H1 (cell line): ENCODE results near the gene CBY2. TPM values are rescaled to one million over a fixed set of nuclear protein-coding genes. Genes with fewer than 3 reads are reported as not detected.

Experiments
- CTCF ChIA-PET: fragments of 300-600 bp; sonication (Branson Sonifier 250); formaldehyde crosslinking; loops from one replicate; lab custom pipeline; 2021; ENCODE audit not compliant: partially characterized antibody; lab: Charles Lee
- POLR2A ChIA-PET: fragments of 300-600 bp; sonication (Branson Sonifier 250); formaldehyde crosslinking; loops from one replicate; lab custom pipeline; 2021; ENCODE audit warnings: inconsistent platforms; ENCODE audit not compliant: partially characterized antibody; lab: Charles Lee
- DNase-seq, 2 experiments: peaks; one replicate each; pipeline versions ENCODE4 v3.0.0 to v3.0.0-alpha.2; 2010 to 2022; ENCODE audit warnings: low spot score in 2 of 2, low read depth in 1 of 2, mixed read lengths in 1 of 2
- FAIRE-seq: peaks from 2 replicates; lab custom pipeline; 2011; peaks lifted over from hg19 to GRCh38; lab: Jason Lieb, UNC
- H2AFZ ChIP-seq: 2 replicates; pipeline ENCODE4 v1.8.1; 2012; ENCODE audit warnings: low read length, inconsistent platforms
- H2AK5ac ChIP-seq: 2 replicates; pipeline ENCODE4 v1.6.1; 2013; ENCODE audit warnings: low read depth, low read length
- H2BK120ac ChIP-seq: replicated peaks from 2 replicates; pipeline ENCODE3; 2013; ENCODE audit warnings: low read depth, low read length, inconsistent platforms
- H2BK12ac ChIP-seq: 2 replicates; pipeline ENCODE4 v1.6.1; 2013; ENCODE audit warnings: low read depth, low read length
- H2BK15ac ChIP-seq: 2 replicates; pipeline ENCODE4 v1.6.1; 2013; ENCODE audit warnings: low read length
- H2BK20ac ChIP-seq: 2 replicates; pipeline ENCODE4 v1.6.1; 2013; ENCODE audit warnings: low read length
- H2BK5ac ChIP-seq: 2 replicates; pipeline ENCODE4 v1.6.1; 2013; ENCODE audit warnings: low read depth, low read length
- H3K14ac ChIP-seq: 2 replicates; pipeline ENCODE4 v1.6.1; 2013; ENCODE audit warnings: inconsistent platforms; ENCODE audit not compliant: insufficient read length
- H3K18ac ChIP-seq: 2 replicates; pipeline ENCODE4 v1.6.1; 2013; ENCODE audit warnings: low read length; ENCODE audit errors: extremely low read depth
- H3K23ac ChIP-seq: 2 replicates; pipeline ENCODE4 v1.6.1; 2013; ENCODE audit warnings: inconsistent platforms; ENCODE audit not compliant: insufficient read length
- H3K23me2 ChIP-seq: 2 replicates; pipeline ENCODE4 v1.6.1; 2013; ENCODE audit warnings: low read depth, low read length
- H3K27ac ChIP-seq: 2 replicates; pipeline ENCODE4 v1.6.1; 2011; ENCODE audit warnings: low read depth, low read length, inconsistent platforms
- H3K27me3 ChIP-seq, 4 experiments: replicated peaks in 1 of 4; 1 replicate in 1 of 4; 2 replicates in 3 of 4; pipeline versions ENCODE4 v1.6.1 to v1.8.1; 2011 to 2013; ENCODE audit warnings: low read length in 3 of 4, mild to moderate bottlenecking in 3 of 4, inconsistent platforms in 2 of 4, mixed read lengths in 2 of 4, moderate library complexity in 1 of 4; ENCODE audit not compliant: control insufficient read depth in 3 of 4, insufficient read depth in 3 of 4; ENCODE audit errors: extremely low read depth in 1 of 4
- H3K36me3 ChIP-seq, 4 experiments: 2 replicates each; pipeline versions ENCODE4 v1.6.1 to v1.8.1; 2011 to 2013; ENCODE audit warnings: mild to moderate bottlenecking in 4 of 4, low read length in 3 of 4, moderate library complexity in 2 of 4, control low read depth in 1 of 4, inconsistent platforms in 1 of 4; ENCODE audit not compliant: insufficient read depth in 4 of 4, control insufficient read depth in 2 of 4
- H3K4ac ChIP-seq: replicated peaks from 2 replicates; pipeline ENCODE3; 2013; ENCODE audit warnings: low read length, low read depth, mixed read lengths, inconsistent platforms; ENCODE audit not compliant: insufficient read length
- H3K4me1 ChIP-seq, 4 experiments: replicated peaks in 1 of 4; 1 replicate in 1 of 4; 2 replicates in 3 of 4; pipeline versions ENCODE4 v1.6.1 to v1.8.1; 2011 to 2013; ENCODE audit warnings: low read length in 3 of 4, inconsistent platforms in 2 of 4, mixed read lengths in 1 of 4; ENCODE audit not compliant: insufficient read depth in 4 of 4, control insufficient read depth in 3 of 4
- H3K4me2 ChIP-seq, 2 experiments: 2 replicates each; pipeline versions ENCODE4 v1.6.1 to v1.8.1; 2011 to 2013; ENCODE audit warnings: low read depth in 2 of 2, low read length in 2 of 2, control low read depth in 1 of 2, inconsistent platforms in 1 of 2, mild to moderate bottlenecking in 1 of 2; ENCODE audit not compliant: insufficient read depth in 1 of 2
- H3K4me3 ChIP-seq, 4 experiments: fragments of 200-600, 300-600 bp in 1 of 4; sonication (generic), shearing (Covaris generic), sonication (Bioruptor Twin) in 1 of 4; 2 replicates each; pipeline versions ENCODE4 v1.5.1 to v1.8.1; 2011 to 2016; ENCODE audit warnings: low read length in 4 of 4, low read depth in 3 of 4, control low read depth in 2 of 4, inconsistent platforms in 2 of 4, mild to moderate bottlenecking in 2 of 4, mixed read lengths in 1 of 4, moderate library complexity in 1 of 4; ENCODE audit not compliant: insufficient read depth in 2 of 4; ENCODE audit errors: extremely low read depth in 1 of 4
- H3K56ac ChIP-seq: replicated peaks from 2 replicates; pipeline ENCODE3; 2013; ENCODE audit warnings: low read depth, mild to moderate bottlenecking, mixed read lengths, low read length, inconsistent platforms; ENCODE audit not compliant: insufficient read length
- H3K79me1 ChIP-seq: 2 replicates; pipeline ENCODE4 v1.6.1; 2013; ENCODE audit warnings: low read depth, low read length, control low read depth
- H3K79me2 ChIP-seq, 2 experiments: 2 replicates each; pipeline versions ENCODE4 v1.6.1 to v1.8.1; 2012 to 2013; ENCODE audit warnings: low read length in 2 of 2, mild to moderate bottlenecking in 2 of 2, inconsistent platforms in 1 of 2; ENCODE audit not compliant: insufficient read depth in 2 of 2, control insufficient read depth in 1 of 2
- H3K9ac ChIP-seq, 4 experiments: replicated peaks in 1 of 4; 1 replicate in 1 of 4; 2 replicates in 3 of 4; pipeline versions ENCODE4 v1.6.1 to v1.8.1; 2011 to 2013; ENCODE audit warnings: low read depth in 3 of 4, low read length in 3 of 4, control low read depth in 2 of 4, mild to moderate bottlenecking in 2 of 4, moderate library complexity in 2 of 4, inconsistent platforms in 1 of 4; ENCODE audit errors: extremely low read depth in 1 of 4
- H3K9me3 ChIP-seq, 2 experiments: 2 replicates each; pipeline versions ENCODE4 v1.6.1 to v1.8.1; 2012 to 2013; ENCODE audit warnings: mild to moderate bottlenecking in 2 of 2, moderate library complexity in 2 of 2, control low read depth in 1 of 2, inconsistent platforms in 1 of 2, low read depth in 1 of 2, low read length in 1 of 2, mixed read lengths in 1 of 2; ENCODE audit not compliant: insufficient read depth in 2 of 2
- H4K20me1 ChIP-seq, 2 experiments: replicated peaks in 1 of 2; 2 replicates each; pipeline versions ENCODE3 to v1.8.1; 2011 to 2013; ENCODE audit warnings: inconsistent platforms in 2 of 2, low read length in 2 of 2, mild to moderate bottlenecking in 1 of 2; ENCODE audit not compliant: insufficient read depth in 2 of 2, control insufficient read depth in 1 of 2
- H4K5ac ChIP-seq: 2 replicates; pipeline ENCODE4 v1.6.1; 2013; ENCODE audit warnings: low read length, low read depth, mixed read lengths, inconsistent platforms; ENCODE audit not compliant: insufficient read length
- H4K8ac ChIP-seq: 2 replicates; pipeline ENCODE4 v1.8.0; 2013; ENCODE audit warnings: mild to moderate bottlenecking, moderate library complexity, low read length, inconsistent platforms; ENCODE audit not compliant: insufficient read depth; ENCODE audit errors: extremely low read depth
- H4K91ac ChIP-seq: replicated peaks from 2 replicates; pipeline ENCODE3; 2013; ENCODE audit warnings: low read length, mixed read lengths, inconsistent platforms; ENCODE audit not compliant: insufficient read length
- ATF2 ChIP-seq: IDR thresholded peaks from 2 replicates; pipeline ENCODE4 v1.6.1; 2012; ENCODE audit warnings: low read length, inconsistent platforms
- ATF3 ChIP-seq: IDR thresholded peaks from 2 replicates; pipeline ENCODE4 v1.6.1; 2011; ENCODE audit warnings: low read depth, mild to moderate bottlenecking, low read length; ENCODE audit not compliant: insufficient read depth
- BCL11A ChIP-seq, 2 experiments: IDR thresholded peaks; one replicate each; pipeline ENCODE4 v1.6.1; 2011; ENCODE audit warnings: low read depth in 2 of 2, low read length in 2 of 2, mild to moderate bottlenecking in 2 of 2
- CHD1 ChIP-seq: IDR thresholded peaks from 2 replicates; pipeline ENCODE4 v1.6.1; 2012; ENCODE audit warnings: low read depth, low read length, improper control_type of control experiment
- EZH2 ChIP-seq: fragments of 200-600 bp; sonication (generic); IDR thresholded peaks from 2 replicates; pipeline ENCODE4 v1.7.1; 2012; ENCODE audit warnings: low read depth, mild to moderate bottlenecking, moderate library complexity, low read length, inconsistent platforms; ENCODE audit not compliant: severe bottlenecking
- JUN ChIP-seq: IDR thresholded peaks from 2 replicates; pipeline ENCODE4 v1.6.1; 2011; ENCODE audit warnings: low read depth, mild to moderate bottlenecking, improper control_type of control experiment, low read length
- SIN3A ChIP-seq, 2 experiments: IDR thresholded peaks in 1 of 2; conservative IDR thresholded peaks in 1 of 2; 2 replicates each; pipeline ENCODE4 v1.6.1; 2011 to 2012; ENCODE audit warnings: low read length in 2 of 2, improper control_type of control experiment in 1 of 2, low read depth in 1 of 2, mild to moderate bottlenecking in 1 of 2
- SUZ12 ChIP-seq: fragments of 200-600 bp; sonication (generic); IDR thresholded peaks from 2 replicates; pipeline ENCODE4 v1.6.1; 2012; ENCODE audit warnings: mild to moderate bottlenecking, inconsistent platforms, low read length, moderate library complexity, mixed read lengths
- TAF7 ChIP-seq: optimal IDR thresholded peaks from 2 replicates; pipeline ENCODE3; 2011; ENCODE audit warnings: low read depth, mild to moderate bottlenecking, inconsistent platforms, low read length, moderate library complexity, borderline replicate concordance
- ZNF274 ChIP-seq: IDR thresholded peaks from 2 replicates; pipeline ENCODE4 v1.7.0; 2012; ENCODE audit warnings: low read length, borderline replicate concordance; ENCODE audit errors: extremely low read depth
- WGBS, 2 experiments: shearing (Covaris generic) in 1 of 2; methylation state at CpG; one replicate each; pipeline versions ENCODE4 v1.1.6 to v1.1.7; 2013 to 2015; ENCODE audit warnings: low lambda C conversion rate in 2 of 2, mixed read lengths in 2 of 2, inconsistent platforms in 1 of 2, low coverage in 1 of 2, missing lambda C conversion rate in 1 of 2; ENCODE audit not compliant: insufficient replicate concordance in 2 of 2, insufficient coverage in 1 of 2, insufficient read length in 1 of 2; ENCODE audit errors: extremely low coverage in 1 of 2, missing lambda C conversion rate in 1 of 2; 5-methylcytosine and 5-hydroxymethylcytosine counted together
- polyA plus RNA-seq, 7 experiments: library from polyadenylated mRNA; depleted of rRNA in 3 of 7; stranded (reverse) in 5 of 7; unstranded in 2 of 7; fragments of >200 nt in 5 of 7; fragments of 200-250 nt in 2 of 7; gene quantifications; 1 replicate in 5 of 7; 2 replicates in 1 of 7; 4 replicates in 1 of 7; pipeline versions ENCODE4 v1.2.1 to v1.2.3, GENCODE V29; 2011 to 2013; ENCODE audit warnings: missing spikeins in 2 of 7, mixed read lengths in 2 of 7
- total RNA-seq: library from RNA; stranded (reverse); fragmentation: NEBNext Ultra II Directional; extraction: Animal tissue kit (Norgen Biotek cat#: 25700); gene quantifications from 2 replicates; pipeline ENCODE4 v1.2.1, GENCODE V29; 2021

CBY2 gene
- total and polyA plus RNA-seq, 2 of the 8 experiments (the other 6 are each of a cell fraction or from before 2014, with no cell fraction given) = not detected

GRCh38 chr13:45702869-45703391, 810 bp downstream of the CBY2 start:
- no peak overlapping the region for H3K18ac ChIP-seq
- H3K9ac ChIP-seq = no peak overlapping the region
- no peak overlapping the region for H3K23ac ChIP-seq
- 83% methylated on average over 3 of the region's 3 CpGs; no CpG with 5 or more reads in 1 of the 2 experiments for WGBS, 2 experiments
- no peaks in the 10 kb centered on the region for H3K79me2 ChIP-seq
- no peaks in the 10 kb centered on the region for H4K20me1 ChIP-seq
- no peak for DNase-seq
- H2BK12ac ChIP-seq = no peak overlapping the region
- H4K5ac ChIP-seq = no peak overlapping the region
- H4K91ac ChIP-seq = no peak overlapping the region
- no peak overlapping the region for H3K4me3 ChIP-seq
- peaks cover 0 to 9% (median 3%) of the 10 kb centered on the region in 4 experiments; a peak in 3 of 7 replicates for H3K4me1 ChIP-seq
- H3K36me3 ChIP-seq = no peaks in the 10 kb centered on the region
- H2AFZ ChIP-seq = no peak overlapping the region
- no peak overlapping the region for H3K56ac ChIP-seq
- H2AK5ac ChIP-seq = no peak overlapping the region
- H3K9me3 ChIP-seq = no peaks in the 10 kb centered on the region
- 0 out of 7 replicates have a peak, but pooled peaks cover 0 to 2% (median 0%) of the 10 kb centered on the region in 4 experiments for H3K27me3 ChIP-seq
- ChIA-PET POLR2A (interaction anchor here (0.9 kb wide), 1 partner anchor 23 kb away, joined by 4 read pairs; no protein-coding TSS in a partner anchor), CTCF (interaction anchor here (0.9 to 4.6 kb wide), 6 partner anchors 8 to 80 kb away, joined by 3 to 29 read pairs (median 12); no protein-coding TSS in a partner anchor)
- H3K79me1 ChIP-seq = no peaks in the 10 kb centered on the region
- no peak overlapping the region for H2BK20ac ChIP-seq
- H2BK120ac ChIP-seq = no peak overlapping the region
- H3K27ac ChIP-seq = no peak overlapping the region
- no peaks in the 10 kb centered on the region for H3K23me2 ChIP-seq
- H3K4me2 ChIP-seq = no peak overlapping the region
- FAIRE-seq = no peak
- H3K4ac ChIP-seq = no peak overlapping the region
- no peak overlapping the region for H2BK15ac ChIP-seq
- no peak overlapping the region for H2BK5ac ChIP-seq
- H4K8ac ChIP-seq = no peak overlapping the region
- no peak overlapping the region for H3K14ac ChIP-seq
- no peak for TF ChIP-seq SUZ12
- no peak for TF ChIP-seq ATF3
- TF ChIP-seq TAF7 = no peak
- no peak for TF ChIP-seq ATF2
- TF ChIP-seq ZNF274 = no peak
- TF ChIP-seq BCL11A (IDR thresholded peaks at IDR 0.05; ENCODE audit: low read depth in 2 of 2, low read length in 2 of 2) = no peak
- no peak for TF ChIP-seq EZH2
- no peak for TF ChIP-seq CHD1
- TF ChIP-seq SIN3A (conservative IDR thresholded peaks at IDR 0.05 in 1 of 2, IDR thresholded peaks at IDR 0.05 in 1 of 2; ENCODE audit: low read depth in 1 of 2, low read length in 2 of 2) = no peak
- TF ChIP-seq JUN = no peak
